RWPE1 (cell line): ENCODE results near the gene EPS8.

Experiments used
- CTCF ChIA-PET: fragments of 350-600 bp; sonication (Branson Sonifier 250); formaldehyde crosslinking; extraction: SDS; loops from one replicate; lab custom pipeline; 2021; lab: Yijun Ruan, JAX
- POLR2A ChIA-PET: fragments of 400-600 bp; formaldehyde crosslinking; extraction: SDS; loops from one replicate; lab custom pipeline; 2020; ENCODE audit warnings: antibody characterized with exemption; ENCODE audit not compliant: low non-redundant PET; lab: Yijun Ruan, JAX
- DNase-seq: peaks from one replicate; pipeline ENCODE4 v3.0.0; 2012; ENCODE audit warnings: low spot score
- H3K27ac ChIP-seq: fragments of 450-650 bp; 2 replicates; pipeline ENCODE4 v1.5.1; 2017
- CTCF ChIP-seq: fragments of 450-650 bp; conservative IDR thresholded peaks from 2 replicates; pipeline ENCODE4 v1.5.1; 2017; ENCODE audit warnings: low read depth, mild to moderate bottlenecking

The EPS8 gene

GRCh38 chr12:15662303-15662980, 126.7 kb downstream of the EPS8 start:
- ChIA-PET CTCF (interaction anchor here (0.6 kb wide), 1 partner anchor 16 kb away, joined by 4 read pairs; no protein-coding TSS in a partner anchor), POLR2A (no interaction called here)
- TF ChIP-seq CTCF = no peak
- H3K27ac ChIP-seq = no peak overlapping the region
- DNase-seq = peak; percentile 86

- ChIA-PET POLR2A (no interaction called here), CTCF (no interaction called here)
- H3K27ac ChIP-seq = no peak overlapping the region
- no peak for DNase-seq
- TF ChIP-seq CTCF = no peak
These were observed 137.8 kb downstream of the EPS8 start for GRCh38 chr12:15651371-15651770.

- ChIA-PET CTCF (no interaction called here), POLR2A (no interaction called here)
- no peak overlapping the region for H3K27ac ChIP-seq
- TF ChIP-seq CTCF = no peak
- no peak for DNase-seq
These were observed 138.6 kb downstream of the EPS8 start for GRCh38 chr12:15650399-15651128.

GRCh38 chr12:15649347-15649746, 139.8 kb downstream of the EPS8 start:
- ChIA-PET POLR2A (no interaction called here), CTCF (interaction anchor here (0.8 kb wide), 1 partner anchor 65 kb away, joined by 3 read pairs; no protein-coding TSS in a partner anchor)
- no peak for TF ChIP-seq CTCF

GRCh38 chr12:15648558-15648957, 140.6 kb downstream of the EPS8 start:
- H3K27ac ChIP-seq = no peak overlapping the region
- no peak for DNase-seq
- ChIA-PET POLR2A (no interaction called here), CTCF (interaction anchor here (0.8 kb wide), 1 partner anchor 64 kb away, joined by 3 read pairs; no protein-coding TSS in a partner anchor)
- no peak for TF ChIP-seq CTCF

More at GRCh38 chr12:15649347-15649746, 139.8 kb downstream of the EPS8 start:
- no peak overlapping the region for H3K27ac ChIP-seq
- DNase-seq = no peak

- POLR2A ChIA-PET = no interaction called here
- H3K27ac ChIP-seq = no peak overlapping the region
- no peak for TF ChIP-seq CTCF
These were observed 142.6 kb downstream of the EPS8 start for GRCh38 chr12:15646581-15646980.

More at GRCh38 chr12:15646581-15646980, 142.6 kb downstream of the EPS8 start:
- CTCF ChIA-PET = no interaction called here
- no peak for DNase-seq
